Loucy (cell line): ENCODE data around the gene HMGN2.
A peak's percentile ranks its signal among the peaks of the same experiment; 100 is the strongest.
"Not testable (repeated sequence)": the region's sequence is repeated elsewhere in the genome, so short reads cannot be mapped to it uniquely, and the experiment has no call there.

ENCODE experiments used
- H2AFZ ChIP-seq: fragments of 200-600 bp; sonication (generic); 2 replicates; pipeline ENCODE4 v1.6.0; 2016; ENCODE audit warnings: antibody characterized with exemption, mild to moderate bottlenecking, low read length, moderate library complexity
- H3F3A ChIP-seq: fragments of 200-600 bp; 2 replicates; pipeline ENCODE4 v1.6.0; 2016; ENCODE audit warnings: antibody characterized with exemption, low read depth, mild to moderate bottlenecking
- H3K27me3 ChIP-seq: fragments of 200-600 bp; sonication (generic); 2 replicates; pipeline ENCODE4 v1.6.1; 2014; ENCODE audit warnings: low read length, mild to moderate bottlenecking; ENCODE audit not compliant: insufficient read depth, poor library complexity, severe bottlenecking
- H3K36me3 ChIP-seq: fragments of 200-600 bp; sonication (generic); 2 replicates; pipeline ENCODE4 v1.6.1; 2016; ENCODE audit warnings: low read length; ENCODE audit not compliant: insufficient read depth
- H3K4me1 ChIP-seq: fragments of 200-600 bp; sonication (generic); 2 replicates; pipeline ENCODE4 v1.5.1; 2014; ENCODE audit warnings: low read length, mild to moderate bottlenecking; ENCODE audit not compliant: insufficient read depth, poor library complexity, severe bottlenecking
- H3K4me2 ChIP-seq: fragments of 200-600 bp; sonication (generic); 2 replicates; pipeline ENCODE4 v1.6.0; 2014; ENCODE audit warnings: antibody characterized with exemption, low read length, low read depth, mild to moderate bottlenecking; ENCODE audit not compliant: poor library complexity, severe bottlenecking
- H3K4me3 ChIP-seq: fragments of 200-600 bp; sonication (generic); 2 replicates; pipeline ENCODE4 v1.5.1; 2014; ENCODE audit warnings: low read length, mild to moderate bottlenecking, mixed read lengths; ENCODE audit not compliant: poor library complexity, severe bottlenecking
- H3K79me2 ChIP-seq: fragments of 200-600 bp; sonication (generic); 2 replicates; pipeline ENCODE4 v1.6.1; 2014; ENCODE audit warnings: low read length; ENCODE audit not compliant: insufficient read depth
- H3K9ac ChIP-seq: fragments of 200-600 bp; sonication (generic); 2 replicates; pipeline ENCODE4 v1.6.0; 2014; ENCODE audit warnings: mild to moderate bottlenecking, low read depth, low read length, moderate library complexity; ENCODE audit not compliant: poor library complexity, severe bottlenecking
- H3K9me2 ChIP-seq: fragments of 200-600 bp; sonication (generic); replicated peaks from 2 replicates; pipeline ENCODE4 v1.6.1; 2016; ENCODE audit warnings: low read depth, low read length, mixed read lengths
- H3K9me3 ChIP-seq: fragments of 200-600 bp; sonication (generic); 2 replicates; pipeline ENCODE4 v1.6.1; 2014; ENCODE audit warnings: mild to moderate bottlenecking, antibody characterized with exemption, low read length, low read depth; ENCODE audit not compliant: insufficient read depth
- H4K20me1 ChIP-seq: fragments of 200-600 bp; sonication (generic); 2 replicates; pipeline ENCODE4 v1.6.0; 2014; ENCODE audit warnings: antibody characterized with exemption, low read length, mild to moderate bottlenecking; ENCODE audit not compliant: insufficient read depth, poor library complexity, severe bottlenecking
- CTCF ChIP-seq: fragments of 200-600 bp; sonication (generic); conservative IDR thresholded peaks from 2 replicates; pipeline ENCODE4 v1.5.1; 2014; ENCODE audit warnings: mild to moderate bottlenecking, antibody characterized with exemption, low read length
- EZH2phosphoT487 ChIP-seq: fragments of 200-600 bp; IDR thresholded peaks from 2 replicates; pipeline ENCODE4 v1.6.1; 2018; ENCODE audit warnings: antibody characterized with exemption, mild to moderate bottlenecking, moderate library complexity, borderline replicate concordance

The HMGN2 gene

DNA sequence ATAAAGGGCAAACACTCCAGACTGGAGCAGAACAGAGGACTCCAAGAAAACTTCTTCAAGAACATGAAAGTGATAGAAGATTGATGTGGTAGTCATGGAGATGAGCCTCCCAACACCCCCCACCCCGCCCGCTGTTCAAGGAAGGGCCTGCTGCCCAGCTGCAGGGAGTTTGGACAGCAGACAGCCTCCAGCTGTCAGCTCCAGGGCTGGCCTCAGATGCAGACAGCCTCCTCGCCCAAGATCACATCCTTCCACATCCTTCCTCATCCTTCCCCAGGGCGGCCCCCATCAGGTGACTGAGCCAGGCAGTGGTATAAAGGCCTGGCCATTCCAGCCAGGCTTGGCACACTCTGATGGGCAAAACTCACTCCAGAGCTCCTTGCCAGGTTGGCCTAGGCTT lies 24.6 kb downstream of the HMGN2 start:
- Histone ChIP-seq H3K9me2 (no peaks in the 10 kb centered on the region), H2AFZ (no peak overlapping the region), H3K27me3 (no peaks in the 10 kb centered on the region), H3K4me3 (no peak overlapping the region), H3K36me3 (no peaks in the 10 kb centered on the region), H3F3A (no peaks in the 10 kb centered on the region), H3K9ac (no peak overlapping the region), H3K4me2 (no peak overlapping the region), H3K79me2 (peaks cover 7% of the 10 kb centered on the region; the same call in 1 of the 2 replicates), H4K20me1 (no peaks in the 10 kb centered on the region), H3K4me1 (peaks cover 13% of the 10 kb centered on the region), H3K9me3 (no peaks in the 10 kb centered on the region)
- TF ChIP-seq EZH2phosphoT487 (no peak), CTCF (no peak)

DNA sequence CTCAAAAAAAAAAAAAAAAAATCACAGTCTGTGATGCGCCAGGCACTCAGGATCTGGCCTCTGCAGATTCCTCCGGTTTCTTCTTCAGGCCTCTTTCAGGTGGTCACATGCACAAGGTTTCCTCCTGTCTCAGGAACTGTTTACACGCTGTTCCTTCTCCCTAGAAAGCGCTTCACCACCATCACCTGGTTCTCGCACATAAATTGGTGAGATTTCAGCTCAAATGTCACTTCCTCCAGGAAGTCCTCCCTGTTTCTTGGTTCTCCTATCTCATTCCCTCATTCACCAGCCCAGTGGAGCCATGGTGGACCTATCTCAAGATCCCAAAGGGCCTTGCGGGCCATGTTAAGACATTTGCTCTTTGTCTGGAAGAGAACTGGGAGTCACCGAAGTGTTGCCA lies 26.7 kb downstream of the HMGN2 start:
- H3K36me3 ChIP-seq = no peaks in the 10 kb centered on the region
- H3K4me1 ChIP-seq = peaks cover 16% of the 10 kb centered on the region
- H3K27me3 ChIP-seq = no peaks in the 10 kb centered on the region

GRCh38 chr1:26500488-26501175 lies 28.4 kb downstream of the HMGN2 start:
- H3K9me3 ChIP-seq = no peaks in the 10 kb centered on the region
- peaks cover 11% of the 10 kb centered on the region; the same call in 1 of the 2 replicates for H3K79me2 ChIP-seq
- TF ChIP-seq CTCF = no peak; the same call in 1 of the 2 replicates
- no peak for TF ChIP-seq EZH2phosphoT487
- peak overlapping the region; percentile 96 for H3K4me2 ChIP-seq
- peak overlapping the region; percentile 97 for H3K4me3 ChIP-seq
- H2AFZ ChIP-seq = peak overlapping the region; percentile 98
- no peaks in the 10 kb centered on the region for H3K27me3 ChIP-seq
- H3K9ac ChIP-seq = peak overlapping the region; percentile 96
- H4K20me1 ChIP-seq = no peaks in the 10 kb centered on the region
- H3F3A ChIP-seq = no peaks in the 10 kb centered on the region
- no peaks in the 10 kb centered on the region for H3K9me2 ChIP-seq
- H3K36me3 ChIP-seq = no peaks in the 10 kb centered on the region
- H3K4me1 ChIP-seq = peaks cover 16% of the 10 kb centered on the region

More for the DNA sequence above, 26.7 kb downstream of the HMGN2 start:
- Histone ChIP-seq H3K9me2 (no peaks in the 10 kb centered on the region), H4K20me1 (no peaks in the 10 kb centered on the region), H3K4me2 (no peak overlapping the region), H3K79me2 (peaks cover 11% of the 10 kb centered on the region; the same call in 1 of the 2 replicates), H2AFZ (no peak overlapping the region), H3K9ac (no peak overlapping the region), H3K4me3 (no peak overlapping the region), H3K9me3 (no peaks in the 10 kb centered on the region), H3F3A (no peaks in the 10 kb centered on the region)
- TF ChIP-seq CTCF = no peak
- TF ChIP-seq EZH2phosphoT487 = no peak

- H3K36me3 ChIP-seq, H3K9me3 ChIP-seq, H2AFZ ChIP-seq, H3F3A ChIP-seq, H3K4me1 ChIP-seq, H4K20me1 ChIP-seq, H3K27me3 ChIP-seq, H3K4me3 ChIP-seq, H3K4me2 ChIP-seq, H3K79me2 ChIP-seq, H3K9me2 ChIP-seq, H3K9ac ChIP-seq: not testable (repeated sequence)
These were observed 38.5 kb downstream of the HMGN2 start for GRCh38 chr1:26510711-26511110.

GRCh38 chr1:26515836-26516235 lies 43.6 kb downstream of the HMGN2 start:
- H3K4me1 ChIP-seq = not testable (repeated sequence)

More at GRCh38 chr1:26515836-26516235, 43.6 kb downstream of the HMGN2 start:
- H3K4me3 ChIP-seq, H3K9me3 ChIP-seq, H3K79me2 ChIP-seq, H3K27me3 ChIP-seq, H4K20me1 ChIP-seq, H3K36me3 ChIP-seq, H3K9ac ChIP-seq, H3F3A ChIP-seq, H2AFZ ChIP-seq, H3K4me2 ChIP-seq, H3K9me2 ChIP-seq: not testable (repeated sequence)
